Bone marrow (tissue), 2 donors: ENCODE results near the gene DCTN2.
A peak's percentile ranks its signal among the peaks of the same experiment; 100 is the strongest.

Experiments used
- DNase-seq, 2 donors: peaks; one replicate each; lab custom pipeline; 2025; lab: John Stamatoyannopoulos, UW

Gene DCTN2

GRCh38 chr12:57549909-57550640 is 3.1 kb upstream of the DCTN2 start, which contains the start of gene KIF5A:
TSS of gene KIF5A (plus strand) at chr12:57550044. CDS start at chr12:57550272, 228 bp downstream.
- DNase-seq: no peak

- no peak for DNase-seq
These were observed 2.4 kb upstream of the DCTN2 start for GRCh38 chr12:57549203-57549908.

GRCh38 chr12:57548488-57548887 is 1.5 kb upstream of the DCTN2 start:
- no peak for DNase-seq

GRCh38 chr12:57548013-57548315 is 972 bp upstream of the DCTN2 start:
- DNase-seq: no peak

DNA sequence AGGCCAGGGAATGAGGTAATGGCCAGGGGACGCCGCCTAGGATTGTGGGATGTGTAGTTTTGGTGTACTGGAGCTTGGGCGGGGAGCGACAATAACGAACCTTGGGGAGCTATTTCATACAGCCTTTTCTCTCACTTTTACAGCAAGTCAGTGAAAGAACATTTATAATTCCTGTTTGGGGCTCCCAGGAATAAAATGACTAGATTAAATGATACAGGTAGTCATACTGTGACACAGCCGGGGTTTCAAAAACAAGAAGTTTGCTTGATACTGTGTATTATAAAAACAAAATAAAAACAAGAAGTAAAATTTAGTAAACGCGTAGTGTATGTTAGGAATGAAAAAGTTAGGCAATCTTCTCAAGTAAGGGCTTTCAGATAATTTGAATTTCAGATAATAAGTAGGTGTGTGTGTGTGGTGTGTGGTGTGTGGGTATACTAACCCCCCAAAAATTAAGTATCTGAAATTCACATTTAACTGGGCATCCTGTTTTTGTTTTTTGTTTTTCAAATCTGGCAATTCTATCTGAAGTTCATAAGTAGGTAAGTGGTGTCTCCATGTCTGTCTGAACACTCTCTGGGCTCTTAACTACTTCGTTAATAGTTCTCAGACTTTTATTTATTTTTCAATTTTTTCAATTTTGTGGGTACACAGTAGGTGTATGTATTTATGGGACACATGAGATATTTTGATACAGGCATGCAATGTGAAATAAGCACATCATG is 458 bp upstream of the DCTN2 start:
- DNase-seq: no peak

- DNase-seq: no peak
These were observed 1.1 kb downstream of the DCTN2 start for GRCh38 chr12:57545809-57546437.

DNA sequence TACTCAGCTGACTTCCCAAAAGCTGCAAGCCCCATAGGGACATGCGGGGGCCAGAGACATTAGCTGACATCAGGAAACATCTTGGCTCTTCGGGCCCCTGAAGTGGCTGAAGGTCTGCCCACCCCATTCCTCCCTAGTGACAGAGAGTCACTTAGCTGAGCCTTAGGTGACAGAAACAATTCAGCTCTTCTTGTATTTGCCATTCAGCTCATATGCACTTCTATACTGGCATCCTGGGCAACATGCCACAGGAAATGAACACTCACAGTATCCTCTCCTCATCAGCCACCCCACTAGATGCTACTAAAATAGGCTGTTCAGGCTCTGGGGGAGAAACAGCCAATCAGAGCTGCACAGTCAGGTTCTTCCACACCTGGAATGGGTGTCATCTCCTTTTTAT is 3.4 kb downstream of the DCTN2 start:
- peak in 1 of 2 donors; percentile 66 for DNase-seq

DNA sequence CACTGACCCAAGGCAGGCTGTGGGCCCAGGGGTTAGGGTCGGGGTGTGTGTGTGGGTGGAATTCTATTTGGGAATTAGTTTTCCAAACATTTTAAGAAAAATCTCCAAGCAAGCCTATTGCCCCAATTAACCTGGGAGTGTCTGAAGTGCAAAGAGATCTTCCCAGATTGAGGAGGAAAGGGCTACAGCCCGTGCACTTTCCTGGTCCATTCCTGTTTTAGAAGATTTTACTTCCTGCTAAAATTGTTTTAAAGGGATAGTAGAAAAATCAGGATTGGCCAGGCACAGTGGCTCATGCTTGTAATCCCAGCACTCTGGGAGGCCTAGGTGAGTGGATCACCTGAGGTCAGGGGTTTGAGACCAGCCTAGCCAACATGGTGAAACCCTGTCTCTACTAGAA is 5.3 kb downstream of the DCTN2 start:
- no peak for DNase-seq

GRCh38 chr12:57541001-57541400 is 6.0 kb downstream of the DCTN2 start:
- DNase-seq: no peak

DNA sequence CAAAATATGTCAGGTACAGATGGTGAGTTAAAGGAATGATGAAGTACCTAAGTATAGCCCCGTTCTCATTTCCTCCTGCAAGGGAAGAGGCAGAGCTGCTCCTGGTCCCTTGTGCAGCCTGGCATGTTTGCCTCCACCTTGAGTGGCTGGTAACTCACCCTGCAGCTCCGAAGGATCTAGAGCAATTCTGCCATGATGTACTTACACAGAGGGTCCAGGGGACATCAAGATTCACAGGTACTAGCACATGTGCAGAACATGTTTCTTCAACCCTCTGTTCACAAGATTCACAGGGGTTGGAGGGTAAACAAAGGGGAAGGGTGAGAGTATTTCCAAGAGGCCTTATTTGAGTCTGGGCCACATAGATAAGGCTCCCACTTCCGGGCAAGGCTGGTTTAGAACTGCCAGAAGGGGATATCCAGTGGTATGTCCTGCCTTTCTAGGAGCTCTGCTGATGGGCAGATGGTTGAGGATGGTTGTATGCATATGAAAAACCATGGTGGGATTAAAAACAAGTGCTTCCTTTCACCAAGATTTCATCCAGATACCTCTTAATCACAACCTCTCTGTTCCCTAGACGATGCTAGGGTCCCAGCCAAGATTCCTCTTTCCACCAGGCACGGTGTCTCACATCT is 7.7 kb downstream of the DCTN2 start:
- no peak for DNase-seq

DNA sequence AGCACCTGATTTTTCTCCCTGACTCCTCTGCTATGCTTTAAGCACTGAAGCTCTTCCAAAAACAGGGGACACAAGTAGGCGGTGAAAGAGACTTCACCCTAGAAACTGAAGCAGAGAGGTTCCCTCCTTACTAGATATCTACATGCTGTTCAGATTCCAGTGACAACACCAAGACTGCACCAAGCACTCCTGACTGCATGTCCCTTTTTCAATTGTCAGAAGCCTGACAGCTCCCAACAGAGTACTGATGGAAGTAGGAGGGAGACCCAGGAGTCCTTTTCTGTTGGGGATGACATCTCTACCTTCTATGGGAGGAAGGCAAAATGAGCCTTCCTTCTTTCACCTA is 10.4 kb downstream of the DCTN2 start:
- DNase-seq: no peak

GRCh38 chr12:57535764-57536596 is 11.0 kb downstream of the DCTN2 start:
- no peak for DNase-seq

GRCh38 chr12:57534991-57535543 is 11.9 kb downstream of the DCTN2 start:
- DNase-seq: no peak

GRCh38 chr12:57534250-57534649 is 12.7 kb downstream of the DCTN2 start:
- DNase-seq: no peak

GRCh38 chr12:57533108-57533507 is 13.9 kb downstream of the DCTN2 start:
- no peak for DNase-seq

GRCh38 chr12:57531836-57532235 is 15.2 kb downstream of the DCTN2 start:
- DNase-seq: no peak

DNA sequence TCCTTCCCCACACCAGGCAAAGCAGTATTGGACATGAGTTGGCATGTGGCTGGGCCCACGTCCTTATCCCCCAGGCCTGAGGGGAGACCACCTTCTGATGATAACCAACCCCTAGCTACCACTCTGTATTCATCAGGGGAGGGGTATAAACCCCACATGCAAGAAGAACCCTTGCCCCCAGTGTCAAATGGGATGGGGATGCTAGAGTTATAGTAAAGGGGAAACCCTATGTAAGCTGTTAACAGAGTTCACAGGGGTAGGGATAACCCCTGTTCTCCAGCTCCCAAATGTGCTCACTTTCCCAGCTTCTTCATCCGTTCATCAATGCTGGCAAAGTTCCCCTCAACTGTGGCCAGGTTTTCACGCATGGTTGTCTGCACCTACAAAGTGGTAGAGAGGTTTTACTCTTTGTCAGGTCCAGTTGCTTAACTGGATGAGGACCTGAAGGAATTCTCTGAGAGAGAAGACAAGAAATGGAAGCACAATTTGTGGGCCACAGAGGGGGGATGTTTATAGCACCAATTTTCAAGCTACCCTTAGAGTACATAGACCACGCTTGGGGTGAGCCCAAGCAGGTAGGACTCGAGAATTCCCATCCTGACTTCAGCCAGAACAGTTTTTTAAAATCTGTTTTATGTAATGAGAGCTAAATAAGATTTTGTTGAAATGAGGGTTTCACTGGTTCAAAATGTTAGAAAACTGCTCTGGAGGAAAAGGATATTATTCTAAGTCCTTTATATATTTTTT is 16.4 kb downstream of the DCTN2 start:
- DNase-seq: no peak

GRCh38 chr12:57529831-57530230 is 17.2 kb downstream of the DCTN2 start:
- DNase-seq: no peak

DNA sequence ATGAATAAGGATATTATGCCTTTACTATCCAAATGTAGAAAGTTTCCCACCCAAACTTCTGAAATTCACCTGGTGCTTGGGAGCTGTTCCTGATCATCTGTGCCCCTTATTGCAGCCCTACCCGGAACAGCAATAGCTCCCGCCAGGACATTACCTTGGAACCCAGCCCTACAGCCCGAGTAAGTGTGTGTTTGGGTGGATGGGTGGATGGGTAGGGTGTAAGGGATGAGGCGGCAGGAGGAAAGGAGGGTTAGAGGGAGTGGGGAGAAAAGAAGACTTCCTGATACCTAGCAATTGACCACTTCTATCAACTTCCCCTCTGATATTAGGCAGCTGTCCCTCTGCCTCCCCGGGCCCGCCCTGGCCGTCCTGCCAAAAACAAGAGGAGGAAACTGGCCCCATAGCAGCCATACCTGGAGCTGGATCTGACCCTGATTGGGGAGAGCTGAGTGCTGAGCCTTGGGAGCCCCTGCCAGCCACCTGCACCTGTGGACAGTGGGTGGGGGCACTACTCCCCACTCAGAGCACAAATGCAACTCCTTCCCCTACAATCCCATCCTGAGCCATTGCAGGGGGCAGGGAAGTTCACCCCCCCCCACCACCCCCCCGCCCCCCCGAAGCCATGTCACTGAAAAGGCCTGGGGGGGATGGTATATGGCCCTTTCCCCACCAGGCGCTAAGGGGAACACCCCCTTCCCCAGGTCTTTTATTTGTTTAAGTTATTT is 18.0 kb downstream of the DCTN2 start:
- DNase-seq: no peak

- DNase-seq: no peak
These were observed 18.8 kb downstream of the DCTN2 start for GRCh38 chr12:57528176-57528575.
